ENCODE measurements around the gene GBE1. TPM values are rescaled to one million over a fixed set of nuclear protein-coding genes. Genes with fewer than 3 reads are reported as not detected.

The GBE1 gene
- total RNA-seq, 1 donor from 2014 or later = 32.5 TPM

DNA sequence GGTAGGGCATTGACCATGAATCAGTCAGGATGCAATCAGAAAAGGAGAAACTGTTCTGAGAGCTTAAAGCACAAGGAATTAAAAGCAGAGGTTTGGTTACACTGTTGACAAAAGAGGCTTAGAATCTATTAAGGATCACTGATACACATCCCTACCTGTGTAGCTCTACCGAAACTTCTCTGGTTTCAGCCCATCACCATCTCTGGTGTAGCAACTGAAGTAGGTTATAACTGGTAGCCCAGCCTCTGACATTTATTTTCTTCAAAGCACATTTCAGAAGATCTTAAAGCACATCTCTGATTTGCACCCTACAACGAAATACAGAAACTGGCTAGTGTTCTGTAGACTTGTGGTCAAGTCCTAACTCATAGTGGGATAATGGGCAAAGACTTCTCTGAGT lies 283.7 kb downstream of the GBE1 start:
- no peaks in the 10 kb centered on the region for H3K9me3 Mint-ChIP-seq
- no peak for DNase-seq
- no peaks in the 10 kb centered on the region for H3K36me3 Mint-ChIP-seq (ENCODE audit: low read depth)
- no peak overlapping the region for H3K4me3 Mint-ChIP-seq
- ChIA-PET CTCF (no interaction called here), POLR2A (no interaction called here)
- ATAC-seq (ENCODE audit: low read depth) = no peak
- no peaks in the 10 kb centered on the region for H3K4me1 Mint-ChIP-seq
- H3K27ac Mint-ChIP-seq = no peak overlapping the region
- TF ChIP-seq, protein P1, sequence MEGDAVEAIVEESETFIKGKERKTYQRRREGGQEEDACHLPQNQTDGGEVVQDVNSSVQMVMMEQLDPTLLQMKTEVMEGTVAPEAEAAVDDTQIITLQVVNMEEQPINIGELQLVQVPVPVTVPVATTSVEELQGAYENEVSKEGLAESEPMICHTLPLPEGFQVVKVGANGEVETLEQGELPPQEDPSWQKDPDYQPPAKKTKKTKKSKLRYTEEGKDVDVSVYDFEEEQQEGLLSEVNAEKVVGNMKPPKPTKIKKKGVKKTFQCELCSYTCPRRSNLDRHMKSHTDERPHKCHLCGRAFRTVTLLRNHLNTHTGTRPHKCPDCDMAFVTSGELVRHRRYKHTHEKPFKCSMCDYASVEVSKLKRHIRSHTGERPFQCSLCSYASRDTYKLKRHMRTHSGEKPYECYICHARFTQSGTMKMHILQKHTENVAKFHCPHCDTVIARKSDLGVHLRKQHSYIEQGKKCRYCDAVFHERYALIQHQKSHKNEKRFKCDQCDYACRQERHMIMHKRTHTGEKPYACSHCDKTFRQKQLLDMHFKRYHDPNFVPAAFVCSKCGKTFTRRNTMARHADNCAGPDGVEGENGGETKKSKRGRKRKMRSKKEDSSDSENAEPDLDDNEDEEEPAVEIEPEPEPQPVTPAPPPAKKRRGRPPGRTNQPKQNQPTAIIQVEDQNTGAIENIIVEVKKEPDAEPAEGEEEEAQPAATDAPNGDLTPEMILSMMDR (IDR thresholded peaks at IDR 0.05) = no peak
- no peaks in the 10 kb centered on the region for H3K27me3 Mint-ChIP-seq
- intact Hi-C loops (cut with micrococcal nuclease) = no loop called here

DNA sequence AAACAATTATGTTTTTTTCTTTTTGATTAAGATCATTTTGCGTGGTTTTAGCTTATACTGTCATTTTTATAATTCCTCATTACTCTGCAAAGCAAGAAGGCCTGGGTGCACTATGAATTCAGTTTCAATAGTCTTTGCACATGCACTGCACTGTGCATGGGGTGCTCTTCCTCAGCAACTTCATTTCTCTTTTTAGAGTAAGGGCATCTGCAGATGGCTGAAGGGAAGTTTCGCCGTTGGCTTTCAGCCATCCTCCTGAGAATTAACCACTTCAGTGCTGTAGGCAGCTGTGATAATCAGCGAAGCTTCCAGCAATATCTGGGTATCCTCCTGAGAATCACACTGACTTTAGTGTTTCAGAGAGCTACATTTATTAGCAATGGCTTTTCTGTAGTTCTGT lies 284.8 kb downstream of the GBE1 start:
- TF ChIP-seq, protein P1 (IDR thresholded peaks at IDR 0.05) = no peak
- DNase-seq = no peak
- Mint-ChIP-seq H3K9me3 (no peaks in the 10 kb centered on the region), H3K36me3 (ENCODE audit: low read depth) (no peaks in the 10 kb centered on the region), H3K4me3 (no peak overlapping the region), H3K27me3 (no peaks in the 10 kb centered on the region), H3K27ac (no peak overlapping the region), H3K4me1 (no peaks in the 10 kb centered on the region)
- ATAC-seq (ENCODE audit: low read depth) = no peak
- intact Hi-C loops (cut with micrococcal nuclease) = no loop called here
- CTCF ChIA-PET = interaction anchor here (1.0 kb wide), 1 partner anchor 14 kb away, joined by 3 read pairs; no protein-coding TSS in a partner anchor
- POLR2A ChIA-PET = no interaction called here

DNA sequence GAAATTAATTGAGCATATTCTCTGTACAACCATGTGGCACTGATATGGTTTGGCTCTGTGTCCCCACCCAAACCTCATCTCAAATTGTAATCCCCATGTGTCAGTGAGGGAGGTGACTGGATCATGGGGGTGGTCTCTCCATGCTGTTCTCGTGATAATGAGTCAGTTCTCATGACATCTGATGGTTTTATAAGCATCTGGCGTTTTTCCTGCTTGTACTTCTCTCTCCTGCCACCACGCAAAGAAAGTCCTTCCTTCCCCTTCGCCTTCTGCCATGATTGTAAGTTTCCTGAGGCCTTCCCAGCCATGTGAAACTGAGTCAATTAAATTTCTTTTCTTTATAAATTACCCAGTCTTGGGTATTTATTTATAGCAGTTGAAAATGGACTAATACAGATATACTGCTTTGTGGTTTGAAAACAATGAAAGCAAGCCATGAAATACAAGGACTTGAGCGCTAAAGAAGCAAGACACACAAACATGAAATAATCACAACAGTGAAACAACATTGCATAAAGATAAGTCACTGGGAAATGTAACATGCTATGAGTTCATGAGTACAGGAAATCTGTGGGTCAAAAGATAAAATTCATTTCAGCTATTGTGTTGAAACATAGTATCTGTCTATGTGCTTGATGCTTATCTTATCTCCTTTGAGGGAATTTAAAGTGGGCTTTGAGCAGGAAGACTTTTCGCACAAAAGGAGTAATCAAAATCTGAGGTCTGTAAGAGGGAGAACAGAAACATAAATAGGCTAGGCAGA lies 288.7 kb downstream of the GBE1 start:
- intact Hi-C loops (cut with micrococcal nuclease) = no loop called here
- ATAC-seq (ENCODE audit: low read depth) (no peak), DNase-seq (no peak)
- Mint-ChIP-seq H3K27ac (no peak overlapping the region), H3K27me3 (no peaks in the 10 kb centered on the region), H3K4me3 (no peak overlapping the region), H3K4me1 (no peaks in the 10 kb centered on the region), H3K36me3 (ENCODE audit: low read depth) (no peaks in the 10 kb centered on the region), H3K9me3 (no peaks in the 10 kb centered on the region)
- POLR2A ChIA-PET = no interaction called here
- TF ChIP-seq, protein P1 (IDR thresholded peaks at IDR 0.05) = no peak
- CTCF ChIA-PET = no interaction called here

DNA sequence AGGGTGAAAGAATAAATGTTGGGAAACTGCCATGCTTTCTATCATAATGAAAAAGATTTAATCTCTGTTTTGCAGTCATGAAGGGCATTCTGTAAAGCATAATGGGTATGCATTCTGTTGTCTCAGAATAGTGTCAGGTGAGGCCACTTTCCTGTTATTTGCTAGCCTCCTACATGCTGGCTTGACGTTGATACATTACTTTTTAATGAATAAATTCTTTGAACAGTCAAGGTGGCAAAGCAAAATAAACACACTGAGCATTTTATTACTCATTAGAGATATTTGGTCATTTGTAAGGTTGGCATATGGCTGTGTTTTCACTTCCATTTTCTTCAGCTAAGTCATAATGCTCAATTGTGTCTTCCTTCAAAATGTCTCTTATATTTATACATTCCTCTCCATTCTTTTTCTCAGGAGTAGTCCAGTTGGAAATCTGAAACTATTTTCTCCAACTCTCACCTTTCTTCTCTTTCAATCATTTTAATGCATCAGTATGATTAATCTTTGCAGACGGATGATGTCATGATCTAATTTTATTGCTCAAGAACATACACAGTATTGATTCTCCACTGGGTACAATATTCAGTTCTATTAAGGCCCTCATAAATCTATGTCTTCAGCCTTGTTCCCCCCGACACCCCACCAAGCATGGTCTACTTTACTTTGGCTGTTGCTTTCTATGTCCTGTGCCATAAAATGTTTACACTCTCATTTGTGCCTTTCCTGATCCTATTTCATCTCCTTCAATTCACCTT lies 290.7 kb downstream of the GBE1 start:
- CTCF ChIA-PET = no interaction called here
- no peak for DNase-seq
- no peaks in the 10 kb centered on the region for H3K9me3 Mint-ChIP-seq
- ATAC-seq (ENCODE audit: low read depth) = no peak
- no peak overlapping the region for H3K4me3 Mint-ChIP-seq
- TF ChIP-seq, protein P1 (IDR thresholded peaks at IDR 0.05) = no peak
- no peaks in the 10 kb centered on the region for H3K36me3 Mint-ChIP-seq (ENCODE audit: low read depth)
- no peaks in the 10 kb centered on the region for H3K27me3 Mint-ChIP-seq
- H3K27ac Mint-ChIP-seq = no peak overlapping the region
- H3K4me1 Mint-ChIP-seq = no peaks in the 10 kb centered on the region
- intact Hi-C loops (cut with micrococcal nuclease) = no loop called here
- POLR2A ChIA-PET = no interaction called here

DNA sequence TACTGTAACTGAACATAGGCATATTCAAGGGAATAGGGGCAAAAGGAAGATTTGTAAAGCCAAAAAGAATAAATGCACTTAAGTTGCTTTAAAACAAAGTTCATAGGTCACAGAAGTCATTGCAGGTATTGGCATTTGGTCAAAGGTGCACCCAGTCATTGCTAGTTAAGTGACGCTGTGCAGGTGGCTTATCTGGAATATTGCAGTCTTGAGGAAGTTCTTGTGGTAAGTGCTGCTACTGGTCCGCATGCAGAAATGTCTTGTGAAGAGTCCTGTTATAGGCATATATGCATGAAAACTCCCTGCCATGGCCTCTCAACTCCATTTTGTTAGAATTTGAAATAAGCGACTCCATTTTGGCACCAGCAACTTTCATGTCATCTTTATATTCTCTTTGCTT lies 293.1 kb downstream of the GBE1 start:
- intact Hi-C loops (cut with micrococcal nuclease) = no loop called here
- no peaks in the 10 kb centered on the region for H3K36me3 Mint-ChIP-seq (ENCODE audit: low read depth)
- no peaks in the 10 kb centered on the region for H3K27me3 Mint-ChIP-seq
- no peaks in the 10 kb centered on the region for H3K4me1 Mint-ChIP-seq
- ChIA-PET POLR2A (no interaction called here), CTCF (no interaction called here)
- no peak overlapping the region for H3K27ac Mint-ChIP-seq
- no peak overlapping the region for H3K4me3 Mint-ChIP-seq
- DNase-seq = no peak
- ATAC-seq (ENCODE audit: low read depth) = no peak
- TF ChIP-seq, protein P1 (IDR thresholded peaks at IDR 0.05) = no peak
- no peaks in the 10 kb centered on the region for H3K9me3 Mint-ChIP-seq

Measured in activated B cell treated with CpG ODN at 0.5 μM for 24 hours (primary cell).